AG09319 (cell line): ENCODE results near the gene BPTF.
A peak's percentile ranks its signal among the peaks of the same experiment; 100 is the strongest.
"Not testable (repeated sequence)": the region's sequence is repeated elsewhere in the genome, so short reads cannot be mapped to it uniquely, and the experiment has no call there.

Experiments
- DNase-seq: peaks from one replicate; pipeline ENCODE4 v3.0.0-alpha.2; 2010; ENCODE audit warnings: low read depth; ENCODE audit errors: extremely low read depth
- TF ChIP-seq, protein P1 (sequence below): IDR thresholded peaks from 2 replicates; pipeline ENCODE4 v1.5.1; 2011; ENCODE audit warnings: low read depth, mild to moderate bottlenecking, inconsistent platforms, low read length, moderate library complexity

The BPTF gene

DNA sequence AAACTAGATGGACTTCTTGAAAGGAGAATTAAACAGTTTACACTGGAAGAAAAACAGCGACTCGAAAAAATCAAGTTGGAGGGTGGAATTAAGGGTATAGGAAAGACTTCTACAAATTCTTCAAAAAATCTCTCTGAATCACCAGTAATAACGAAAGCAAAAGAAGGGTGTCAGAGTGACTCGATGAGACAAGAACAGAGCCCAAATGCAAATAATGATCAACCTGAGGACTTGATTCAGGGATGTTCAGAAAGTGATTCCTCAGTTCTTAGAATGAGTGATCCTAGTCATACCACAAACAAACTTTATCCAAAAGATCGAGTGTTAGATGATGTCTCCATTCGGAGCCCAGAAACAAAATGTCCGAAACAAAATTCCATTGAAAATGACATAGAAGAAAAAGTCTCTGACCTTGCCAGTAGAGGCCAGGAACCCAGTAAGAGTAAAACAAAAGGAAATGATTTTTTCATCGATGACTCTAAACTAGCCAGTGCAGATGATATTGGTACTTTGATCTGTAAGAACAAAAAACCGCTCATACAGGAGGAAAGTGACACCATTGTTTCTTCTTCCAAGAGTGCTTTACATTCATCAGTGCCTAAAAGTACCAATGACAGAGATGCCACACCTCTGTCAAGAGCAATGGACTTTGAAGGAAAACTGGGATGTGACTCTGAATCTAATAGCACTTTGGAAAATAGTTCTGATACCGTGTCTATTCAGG is 85.9 kb downstream of the BPTF start:
- TF ChIP-seq, protein P1, sequence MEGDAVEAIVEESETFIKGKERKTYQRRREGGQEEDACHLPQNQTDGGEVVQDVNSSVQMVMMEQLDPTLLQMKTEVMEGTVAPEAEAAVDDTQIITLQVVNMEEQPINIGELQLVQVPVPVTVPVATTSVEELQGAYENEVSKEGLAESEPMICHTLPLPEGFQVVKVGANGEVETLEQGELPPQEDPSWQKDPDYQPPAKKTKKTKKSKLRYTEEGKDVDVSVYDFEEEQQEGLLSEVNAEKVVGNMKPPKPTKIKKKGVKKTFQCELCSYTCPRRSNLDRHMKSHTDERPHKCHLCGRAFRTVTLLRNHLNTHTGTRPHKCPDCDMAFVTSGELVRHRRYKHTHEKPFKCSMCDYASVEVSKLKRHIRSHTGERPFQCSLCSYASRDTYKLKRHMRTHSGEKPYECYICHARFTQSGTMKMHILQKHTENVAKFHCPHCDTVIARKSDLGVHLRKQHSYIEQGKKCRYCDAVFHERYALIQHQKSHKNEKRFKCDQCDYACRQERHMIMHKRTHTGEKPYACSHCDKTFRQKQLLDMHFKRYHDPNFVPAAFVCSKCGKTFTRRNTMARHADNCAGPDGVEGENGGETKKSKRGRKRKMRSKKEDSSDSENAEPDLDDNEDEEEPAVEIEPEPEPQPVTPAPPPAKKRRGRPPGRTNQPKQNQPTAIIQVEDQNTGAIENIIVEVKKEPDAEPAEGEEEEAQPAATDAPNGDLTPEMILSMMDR = no peak
- no peak for DNase-seq

DNA sequence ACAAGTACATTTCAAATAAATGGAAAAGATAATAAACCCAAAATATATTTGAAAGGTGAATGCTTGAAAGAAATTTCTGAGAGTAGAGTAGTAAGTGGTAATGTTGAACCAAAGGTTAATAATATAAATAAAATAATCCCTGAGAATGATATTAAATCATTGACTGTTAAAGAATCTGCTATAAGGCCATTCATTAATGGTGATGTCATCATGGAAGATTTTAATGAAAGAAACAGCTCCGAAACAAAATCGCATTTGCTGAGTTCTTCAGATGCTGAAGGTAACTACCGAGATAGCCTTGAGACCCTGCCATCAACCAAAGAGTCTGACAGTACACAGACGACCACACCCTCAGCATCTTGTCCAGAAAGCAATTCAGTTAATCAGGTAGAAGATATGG is 86.8 kb downstream of the BPTF start:
- TF ChIP-seq, protein P1 = no peak
- DNase-seq = no peak

DNA sequence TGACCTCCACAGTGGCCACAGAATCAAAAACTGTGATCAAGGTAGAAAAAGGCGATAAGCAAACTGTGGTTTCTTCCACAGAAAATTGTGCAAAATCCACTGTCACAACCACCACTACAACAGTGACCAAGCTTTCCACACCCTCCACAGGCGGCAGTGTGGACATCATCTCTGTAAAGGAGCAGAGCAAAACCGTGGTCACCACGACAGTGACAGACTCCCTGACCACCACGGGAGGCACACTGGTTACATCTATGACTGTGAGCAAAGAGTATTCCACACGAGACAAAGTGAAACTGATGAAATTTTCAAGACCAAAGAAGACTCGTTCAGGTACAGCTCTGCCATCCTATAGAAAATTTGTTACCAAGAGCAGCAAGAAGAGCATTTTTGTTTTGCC is 87.4 kb downstream of the BPTF start:
- DNase-seq = no peak
- TF ChIP-seq, protein P1 = no peak

DNA sequence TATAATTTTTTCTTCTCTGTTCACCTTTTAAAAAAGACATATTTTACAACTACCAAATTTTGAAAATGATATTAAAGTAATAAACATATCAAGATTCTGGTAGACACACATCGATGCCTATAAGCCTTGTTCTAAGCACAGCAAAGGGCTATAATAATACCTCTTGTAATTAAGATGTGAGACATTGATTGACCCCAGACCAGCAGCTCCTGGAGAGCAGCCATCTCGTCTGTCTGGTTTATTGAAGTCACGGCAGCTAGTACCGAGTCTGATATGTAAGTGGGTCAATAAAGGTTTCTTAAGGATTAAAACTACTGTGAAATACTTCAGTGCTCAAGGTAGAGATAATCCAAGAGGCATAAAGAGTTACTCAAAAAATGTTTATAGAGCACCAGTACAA is 94.9 kb downstream of the BPTF start:
- TF ChIP-seq, protein P1 = no peak
- no peak for DNase-seq

DNA sequence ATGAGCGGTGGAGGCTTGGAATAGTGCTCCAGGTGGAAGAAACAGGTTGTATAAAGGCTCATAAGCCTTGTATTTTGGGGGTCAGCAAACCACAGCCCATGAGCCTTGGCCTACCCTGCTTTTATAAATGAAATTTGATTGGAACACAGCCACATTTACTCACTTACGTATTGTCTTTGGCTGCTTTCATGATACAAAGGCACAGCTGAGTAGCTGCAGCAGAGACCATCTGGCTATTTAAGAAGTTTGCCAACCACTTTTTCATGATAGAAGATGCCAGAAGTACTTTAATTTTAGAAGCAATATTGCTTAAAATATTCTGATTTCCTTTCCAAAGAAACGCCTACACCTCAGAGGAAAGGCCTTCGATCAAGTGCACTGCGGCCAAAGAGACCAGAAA is 97.2 kb downstream of the BPTF start:
- DNase-seq = no peak
- TF ChIP-seq, protein P1 = no peak

DNA sequence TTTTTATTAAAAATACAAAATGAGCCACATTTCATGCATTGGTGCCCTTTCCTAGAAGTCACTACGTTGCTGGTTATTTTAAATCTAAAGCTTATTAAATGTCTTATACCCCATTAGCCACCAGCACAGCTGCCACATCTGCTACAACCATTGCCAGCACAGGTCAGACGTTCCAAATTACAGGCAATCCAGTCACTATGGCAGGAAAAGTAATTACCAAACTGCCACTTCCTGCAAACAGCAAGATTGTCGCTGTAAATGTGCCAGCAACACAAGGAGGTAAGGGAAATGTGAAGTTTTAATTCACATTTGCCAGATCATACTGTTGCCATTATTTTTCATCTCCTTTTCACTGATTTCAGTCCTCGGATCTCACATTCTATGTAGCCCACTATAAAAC is 103.5 kb downstream of the BPTF start:
- not testable (repeated sequence) for DNase-seq

DNA sequence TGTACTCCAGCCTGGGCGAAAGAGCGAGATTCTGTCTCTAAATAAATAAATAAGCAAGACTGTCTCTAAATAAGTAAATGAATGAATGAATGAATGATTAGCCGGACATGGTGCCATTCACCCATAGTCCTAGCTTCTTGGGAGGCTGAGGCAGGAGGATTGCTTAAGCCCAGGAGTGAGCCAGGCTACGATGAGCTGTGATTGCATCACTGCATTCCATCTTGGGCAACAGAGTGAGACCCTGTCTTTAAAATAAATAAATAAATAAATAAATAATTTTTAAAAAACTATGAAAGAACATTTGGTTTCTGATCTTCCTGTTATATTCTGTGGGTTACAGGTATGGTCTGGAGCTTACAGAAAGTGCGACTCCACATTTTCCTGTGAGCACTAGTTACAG is 105.9 kb downstream of the BPTF start:
- TF ChIP-seq, protein P1 = no peak
- no peak for DNase-seq

DNA sequence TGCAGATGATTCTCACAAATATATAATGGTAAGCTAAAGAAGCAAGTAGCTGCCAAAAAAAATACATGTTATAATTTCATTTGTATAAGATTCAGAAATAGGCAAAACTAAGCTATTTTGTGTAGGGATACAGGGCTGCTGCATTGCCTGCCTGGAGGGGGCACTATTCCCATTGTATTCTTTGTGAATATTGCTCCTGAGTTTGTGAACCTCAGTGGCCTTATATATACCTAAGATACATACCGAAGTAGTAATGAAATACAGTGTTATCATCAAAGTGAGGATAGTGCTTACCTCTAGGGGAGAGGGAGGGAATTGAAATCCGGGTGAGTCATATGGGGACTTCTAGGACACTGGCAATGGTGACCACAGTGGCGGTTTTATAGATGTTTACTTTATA is 117.5 kb downstream of the BPTF start:
- no peak for DNase-seq
- TF ChIP-seq, protein P1 = peak; percentile 29
